Epithelial cell of esophagus (primary cell): ENCODE data around the gene NTM.
"Not testable (repeated sequence)": the region's sequence is repeated elsewhere in the genome, so short reads cannot be mapped to it uniquely, and the experiment has no call there.

Source experiments
- DNase-seq: peaks from one replicate; pipeline ENCODE4 v3.0.0; 2010; ENCODE audit warnings: low read depth
- H3K4me3 ChIP-seq: 2 replicates; pipeline ENCODE4 v1.5.1; 2011; ENCODE audit warnings: mild to moderate bottlenecking, low read length, control low read depth
- TF ChIP-seq, protein P1 (sequence below): IDR thresholded peaks from 2 replicates; pipeline ENCODE4 v1.5.1; 2011; ENCODE audit warnings: low read depth, mild to moderate bottlenecking, low read length, control low read depth, inconsistent platforms; ENCODE audit not compliant: insufficient read depth; ENCODE audit errors: missing control alignments

NTM gene

GRCh38 chr11:131421066-131421855 lies 50.8 kb downstream of the NTM start:
- no peak overlapping the region for H3K4me3 ChIP-seq
- TF ChIP-seq, protein P1, sequence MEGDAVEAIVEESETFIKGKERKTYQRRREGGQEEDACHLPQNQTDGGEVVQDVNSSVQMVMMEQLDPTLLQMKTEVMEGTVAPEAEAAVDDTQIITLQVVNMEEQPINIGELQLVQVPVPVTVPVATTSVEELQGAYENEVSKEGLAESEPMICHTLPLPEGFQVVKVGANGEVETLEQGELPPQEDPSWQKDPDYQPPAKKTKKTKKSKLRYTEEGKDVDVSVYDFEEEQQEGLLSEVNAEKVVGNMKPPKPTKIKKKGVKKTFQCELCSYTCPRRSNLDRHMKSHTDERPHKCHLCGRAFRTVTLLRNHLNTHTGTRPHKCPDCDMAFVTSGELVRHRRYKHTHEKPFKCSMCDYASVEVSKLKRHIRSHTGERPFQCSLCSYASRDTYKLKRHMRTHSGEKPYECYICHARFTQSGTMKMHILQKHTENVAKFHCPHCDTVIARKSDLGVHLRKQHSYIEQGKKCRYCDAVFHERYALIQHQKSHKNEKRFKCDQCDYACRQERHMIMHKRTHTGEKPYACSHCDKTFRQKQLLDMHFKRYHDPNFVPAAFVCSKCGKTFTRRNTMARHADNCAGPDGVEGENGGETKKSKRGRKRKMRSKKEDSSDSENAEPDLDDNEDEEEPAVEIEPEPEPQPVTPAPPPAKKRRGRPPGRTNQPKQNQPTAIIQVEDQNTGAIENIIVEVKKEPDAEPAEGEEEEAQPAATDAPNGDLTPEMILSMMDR: no peak
- DNase-seq: no peak

DNA sequence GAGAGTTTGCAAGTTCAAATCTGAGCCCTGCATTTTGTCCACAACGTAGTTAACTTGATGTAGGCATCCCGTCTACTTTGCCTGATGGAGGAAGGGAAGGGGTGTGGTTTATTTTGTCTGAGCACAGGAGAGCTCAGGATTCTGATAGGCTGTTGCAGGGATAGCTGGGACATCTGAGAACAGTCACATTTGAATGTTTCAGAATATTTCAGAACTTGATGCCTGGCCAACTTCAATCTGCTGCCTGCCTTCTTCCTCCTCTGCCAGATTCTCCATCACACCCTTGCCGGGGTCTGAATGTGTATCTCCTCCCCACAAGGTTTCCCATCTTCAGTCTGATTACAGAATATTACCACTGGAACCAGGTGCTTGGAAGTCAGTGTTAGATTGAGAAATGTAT lies 51.6 kb downstream of the NTM start:
- no peak overlapping the region for H3K4me3 ChIP-seq
- DNase-seq: no peak
- TF ChIP-seq, protein P1: no peak

- DNase-seq: peak; percentile 40
- no peak overlapping the region for H3K4me3 ChIP-seq
- TF ChIP-seq, protein P1: no peak
These were observed 52.1 kb downstream of the NTM start for GRCh38 chr11:131422496-131422895.

DNA sequence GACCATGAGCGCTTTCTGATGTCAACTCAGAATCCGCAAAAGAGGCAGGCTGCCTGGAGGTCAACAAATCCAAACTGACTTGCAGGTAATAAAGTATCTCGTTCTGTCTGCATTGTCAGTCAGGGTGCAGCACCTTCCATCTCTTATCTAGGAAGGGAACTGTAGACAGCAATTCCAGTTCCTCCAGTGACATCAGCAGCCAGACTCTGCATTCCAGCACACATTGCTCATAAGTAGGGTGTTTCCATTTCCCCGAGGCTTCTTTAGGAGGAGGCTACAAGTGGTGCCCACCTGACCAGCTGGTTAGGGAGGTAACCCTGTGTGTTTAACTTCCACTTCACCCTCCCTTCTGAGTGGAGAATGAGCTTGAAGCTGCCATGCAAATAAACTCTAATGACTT lies 53.3 kb downstream of the NTM start:
- DNase-seq: peak; percentile 94
- H3K4me3 ChIP-seq: no peak overlapping the region
- TF ChIP-seq, protein P1: no peak

GRCh38 chr11:131424257-131424876 lies 54.0 kb downstream of the NTM start:
- not testable (repeated sequence) for H3K4me3 ChIP-seq, DNase-seq

DNA sequence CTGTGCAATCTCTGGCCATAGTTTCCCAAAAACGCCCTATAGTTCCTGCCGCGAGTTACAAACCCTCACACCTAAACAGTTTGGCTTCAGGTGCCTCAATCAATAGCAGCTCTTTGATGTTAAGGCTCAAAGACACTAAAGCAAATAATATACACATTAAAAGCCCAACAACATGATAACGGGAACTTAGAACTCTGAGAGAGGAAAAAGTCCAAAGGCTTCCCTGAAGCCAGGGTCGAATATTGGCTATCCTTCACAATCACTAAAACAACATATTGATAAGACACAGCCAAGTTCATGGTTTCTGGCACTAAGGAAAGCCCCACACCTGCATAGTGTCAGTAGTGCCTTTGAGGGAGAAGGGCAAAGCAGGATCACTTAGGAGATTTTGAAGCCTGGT lies 54.9 kb downstream of the NTM start:
- DNase-seq: no peak
- H3K4me3 ChIP-seq: no peak overlapping the region
- TF ChIP-seq, protein P1: no peak

- peak; percentile 63 for DNase-seq
- TF ChIP-seq, protein P1: no peak
- no peak overlapping the region for H3K4me3 ChIP-seq
These were observed 58.4 kb downstream of the NTM start for GRCh38 chr11:131428853-131429252.
